GM12873 (cell line): ENCODE data around the gene NXNL2.

Experiments used
- TF ChIP-seq, protein P1 (sequence below): IDR thresholded peaks from 2 replicates; pipeline ENCODE4 v1.5.1; 2012; ENCODE audit warnings: low read depth, mild to moderate bottlenecking, moderate library complexity, low read length, control low read depth; ENCODE audit not compliant: insufficient read depth; ENCODE audit errors: missing control alignments

The NXNL2 gene

DNA sequence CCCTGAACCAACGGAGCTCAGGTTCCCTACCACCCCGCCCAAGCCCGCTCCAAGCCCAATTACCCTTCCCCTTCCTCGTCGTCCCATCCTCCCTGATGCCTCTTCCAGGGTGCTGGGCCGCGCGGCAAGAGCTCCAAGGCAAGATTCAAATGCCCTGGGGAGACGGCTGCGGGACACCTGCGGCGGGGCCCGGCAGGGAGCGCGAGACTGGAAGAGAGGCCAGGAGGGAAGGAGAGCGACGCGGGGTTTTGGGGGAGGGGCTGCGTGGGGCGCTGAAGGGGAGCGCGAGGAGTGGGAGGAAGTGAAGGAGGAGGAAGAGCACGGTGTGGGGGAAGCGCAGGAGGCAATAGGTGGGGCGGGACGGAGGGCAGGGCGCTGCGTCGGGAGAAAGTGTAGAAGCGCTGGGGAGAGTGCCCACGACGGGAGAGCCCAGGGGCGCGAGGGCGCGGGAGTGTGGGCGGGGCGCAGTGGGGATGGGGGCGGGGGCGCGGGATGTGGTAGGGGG lies 975 bp upstream of the NXNL2 start:
- TF ChIP-seq, protein P1, sequence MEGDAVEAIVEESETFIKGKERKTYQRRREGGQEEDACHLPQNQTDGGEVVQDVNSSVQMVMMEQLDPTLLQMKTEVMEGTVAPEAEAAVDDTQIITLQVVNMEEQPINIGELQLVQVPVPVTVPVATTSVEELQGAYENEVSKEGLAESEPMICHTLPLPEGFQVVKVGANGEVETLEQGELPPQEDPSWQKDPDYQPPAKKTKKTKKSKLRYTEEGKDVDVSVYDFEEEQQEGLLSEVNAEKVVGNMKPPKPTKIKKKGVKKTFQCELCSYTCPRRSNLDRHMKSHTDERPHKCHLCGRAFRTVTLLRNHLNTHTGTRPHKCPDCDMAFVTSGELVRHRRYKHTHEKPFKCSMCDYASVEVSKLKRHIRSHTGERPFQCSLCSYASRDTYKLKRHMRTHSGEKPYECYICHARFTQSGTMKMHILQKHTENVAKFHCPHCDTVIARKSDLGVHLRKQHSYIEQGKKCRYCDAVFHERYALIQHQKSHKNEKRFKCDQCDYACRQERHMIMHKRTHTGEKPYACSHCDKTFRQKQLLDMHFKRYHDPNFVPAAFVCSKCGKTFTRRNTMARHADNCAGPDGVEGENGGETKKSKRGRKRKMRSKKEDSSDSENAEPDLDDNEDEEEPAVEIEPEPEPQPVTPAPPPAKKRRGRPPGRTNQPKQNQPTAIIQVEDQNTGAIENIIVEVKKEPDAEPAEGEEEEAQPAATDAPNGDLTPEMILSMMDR, result no peak

DNA sequence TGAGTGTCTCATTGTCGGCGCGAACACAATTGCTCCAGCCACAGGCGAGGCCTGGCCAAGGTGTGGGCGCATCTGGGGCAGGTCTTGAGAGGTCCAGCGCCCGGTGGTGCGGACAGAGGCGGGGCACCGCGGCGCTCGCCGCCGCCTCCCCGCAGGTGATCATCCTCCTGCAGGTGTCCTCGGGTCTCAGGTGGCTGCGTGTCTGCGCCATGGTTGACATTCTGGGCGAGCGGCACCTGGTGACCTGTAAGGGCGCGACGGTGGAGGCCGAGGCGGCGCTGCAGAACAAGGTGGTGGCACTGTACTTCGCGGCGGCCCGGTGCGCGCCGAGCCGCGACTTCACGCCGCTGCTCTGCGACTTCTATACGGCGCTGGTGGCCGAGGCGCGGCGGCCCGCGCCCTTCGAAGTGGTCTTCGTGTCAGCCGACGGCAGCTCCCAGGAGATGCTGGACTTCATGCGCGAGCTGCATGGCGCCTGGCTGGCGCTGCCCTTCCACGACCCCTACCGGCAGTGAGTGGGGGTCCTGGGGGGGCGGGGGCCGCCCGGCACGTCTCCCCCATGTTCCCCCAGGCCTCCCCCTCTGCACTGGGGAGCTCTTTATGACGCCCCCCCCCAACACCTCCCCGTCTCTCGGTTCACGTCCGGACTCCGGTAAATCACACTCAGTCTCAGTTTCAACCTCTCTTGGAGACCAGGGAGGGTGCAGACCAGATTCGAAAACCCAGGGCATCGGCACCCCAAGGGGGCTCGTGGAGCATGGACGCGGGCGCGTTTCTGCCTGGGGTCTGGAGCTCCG lies 446 bp downstream of the NXNL2 start:
- TF ChIP-seq, protein P1, result no peak

DNA sequence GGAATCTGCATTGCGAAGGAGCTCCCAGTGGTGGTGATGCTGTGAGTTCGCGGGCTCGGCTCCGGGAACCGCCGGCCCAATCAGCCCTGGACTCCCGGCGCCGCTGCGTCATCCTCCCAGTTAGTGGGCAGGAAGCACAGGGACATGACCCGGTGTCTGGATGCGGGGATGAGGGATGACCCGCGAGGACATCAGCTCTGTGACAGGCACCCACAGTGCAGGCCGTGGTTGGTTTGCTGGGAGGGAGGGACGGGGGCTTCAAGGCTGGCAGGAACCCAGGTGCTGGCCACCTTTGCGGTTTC lies 996 bp downstream of the NXNL2 start:
- TF ChIP-seq, protein P1, result no peak

DNA sequence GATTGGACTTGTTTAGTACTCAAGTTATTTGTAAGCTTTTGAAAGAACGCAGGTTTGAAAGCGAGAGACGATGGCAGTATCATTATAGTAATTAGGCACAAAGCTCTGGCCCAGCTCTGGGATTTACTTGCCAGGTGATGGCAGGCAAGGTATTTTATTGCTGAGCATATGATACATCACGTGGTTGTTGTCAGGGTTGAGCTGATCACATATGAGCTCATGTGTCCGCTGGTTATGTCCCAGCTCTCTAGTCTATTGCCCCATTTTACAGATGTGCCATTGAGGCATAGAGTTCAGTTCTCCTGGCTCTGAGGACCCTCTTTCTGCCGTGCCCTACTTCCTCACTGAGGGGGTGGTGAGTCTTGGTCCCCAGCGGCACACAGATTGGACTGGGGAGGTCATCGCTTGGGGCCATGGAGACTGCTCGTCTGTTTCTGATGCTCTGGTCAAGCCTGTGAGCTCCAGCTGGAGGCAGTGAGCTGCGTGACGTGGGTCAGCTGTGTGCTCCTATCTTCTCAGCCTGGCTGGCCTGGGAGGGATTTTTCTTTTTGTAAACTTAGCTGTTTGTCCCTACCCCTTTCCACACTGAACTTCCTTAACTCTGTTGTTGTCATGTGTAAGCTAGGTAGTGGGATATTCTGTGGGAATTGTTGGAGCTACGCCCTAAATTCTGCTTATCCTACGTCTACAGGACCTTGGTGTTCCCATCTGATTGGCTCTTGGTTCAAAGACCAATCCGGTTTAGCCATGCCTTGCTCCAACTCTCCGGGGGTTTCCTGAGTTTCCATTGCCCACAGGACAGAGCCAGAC lies 2.2 kb downstream of the NXNL2 start:
- TF ChIP-seq, protein P1, result no peak

DNA sequence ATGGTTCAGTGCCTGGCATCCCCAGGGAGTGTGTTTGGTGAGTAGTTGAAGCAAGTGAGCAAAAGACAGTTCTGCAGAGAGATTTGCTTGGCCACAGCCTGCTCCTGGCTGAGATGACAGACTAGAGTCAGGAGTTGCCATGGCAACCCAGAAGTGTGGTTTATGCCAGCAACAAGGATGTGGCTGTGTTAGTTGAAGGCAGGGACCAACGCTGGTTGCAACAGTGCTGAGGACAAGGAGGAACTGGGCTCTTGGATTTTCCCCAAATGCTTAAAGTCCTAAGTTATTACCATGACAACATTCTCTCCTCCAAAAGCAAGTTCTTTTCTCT lies 2.7 kb downstream of the NXNL2 start:
- TF ChIP-seq, protein P1, result no peak

DNA sequence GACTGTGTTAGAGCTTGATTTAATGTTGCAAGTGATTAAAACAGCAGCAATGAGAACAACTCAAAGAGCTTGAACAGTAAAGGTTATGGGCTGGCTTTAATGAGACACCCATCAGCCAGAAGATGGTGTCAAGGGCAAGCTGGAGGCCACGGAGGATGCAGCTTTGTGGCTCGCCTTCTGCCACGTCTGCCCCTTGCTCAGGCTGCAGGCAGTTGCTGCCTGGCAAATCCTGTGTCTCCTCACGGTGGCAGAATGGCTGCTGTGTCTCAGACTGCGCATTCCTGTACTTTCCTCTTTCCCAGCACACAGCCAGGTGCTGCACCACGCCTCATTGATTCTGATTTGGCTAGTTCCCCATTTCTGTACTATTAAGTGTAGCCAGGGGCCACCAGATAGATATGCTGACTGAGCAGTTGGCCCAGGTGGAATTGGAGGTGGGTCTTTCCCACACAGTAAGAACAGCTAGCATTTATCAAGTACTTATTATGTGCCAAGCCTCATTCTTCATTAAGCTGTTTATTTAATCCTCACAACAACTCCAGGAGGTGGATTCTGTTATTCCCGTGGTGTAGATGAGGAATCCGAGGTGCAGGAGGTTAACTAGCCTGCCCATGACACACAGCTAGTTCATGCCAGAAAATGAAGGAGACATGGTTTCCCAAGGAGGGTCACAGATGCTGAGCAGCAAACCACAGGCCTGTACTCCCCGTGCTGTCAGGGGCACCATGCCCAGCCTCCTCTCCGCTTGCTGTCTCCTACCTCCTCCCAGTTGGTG lies 3.5 kb downstream of the NXNL2 start:
- TF ChIP-seq, protein P1, result no peak

DNA sequence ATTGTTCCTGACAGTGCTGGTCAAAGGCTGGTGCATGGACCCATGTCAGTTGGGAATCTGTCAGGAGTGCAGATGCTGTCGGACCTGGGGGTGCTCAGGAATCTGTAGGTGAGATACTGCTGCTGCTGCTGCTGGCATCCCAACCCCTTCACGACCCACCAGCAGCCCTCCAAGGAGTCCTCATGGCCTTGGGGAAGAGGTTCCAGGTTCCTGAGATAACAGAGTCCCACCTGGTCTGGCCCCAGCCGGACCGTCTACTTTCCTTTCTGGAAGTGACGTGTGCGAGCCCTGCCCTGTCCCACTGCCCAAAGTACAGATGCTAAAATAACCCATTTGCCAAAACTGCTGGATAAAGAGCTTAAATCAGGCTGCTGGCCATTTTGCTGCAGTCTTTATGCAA lies 4.3 kb downstream of the NXNL2 start:
- TF ChIP-seq, protein P1, result no peak
